ENCODE measurements around the gene TMEM80.

TMEM80 gene

DNA sequence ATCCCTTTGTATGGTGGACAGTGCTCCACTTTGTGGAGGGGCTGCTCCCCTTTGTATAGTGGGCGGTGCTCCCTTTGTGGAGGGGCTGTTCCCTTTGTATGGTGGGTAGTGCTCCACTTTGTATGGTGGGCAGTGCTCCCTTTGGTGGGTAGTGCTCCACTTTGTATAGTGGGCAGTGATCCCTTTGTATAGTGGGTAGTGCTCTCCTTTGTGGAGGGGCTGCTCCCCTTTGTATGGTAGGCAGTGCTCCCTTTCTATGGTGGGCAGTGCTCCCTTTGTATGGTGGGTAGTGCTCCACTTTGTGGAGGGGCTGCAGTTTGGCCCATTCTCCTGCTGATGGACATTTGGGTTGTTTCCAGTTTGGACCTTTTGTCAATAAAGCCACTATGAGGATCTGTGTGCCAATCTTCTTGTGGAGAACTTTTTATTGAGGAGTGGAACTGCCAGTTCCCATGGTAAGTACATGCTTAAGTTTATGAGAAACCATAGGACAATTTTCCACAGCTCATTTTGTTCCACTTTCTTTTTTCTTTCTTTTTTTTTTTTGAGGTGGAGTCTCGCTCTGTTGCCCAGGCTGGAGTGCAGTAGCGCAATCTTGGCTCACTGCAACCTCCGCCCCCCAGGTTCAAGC is 47.1 kb downstream of the TMEM80 start:
- no peak for DNase-seq (ENCODE audit: low read depth in 2 of 2)

- DNase-seq (ENCODE audit: low read depth in 2 of 2): no peak
Measured at GRCh38 chr11:745428-745827, 49.8 kb downstream of the TMEM80 start.

GRCh38 chr11:746289-747157 is 50.9 kb downstream of the TMEM80 start:
- DNase-seq (ENCODE audit: low read depth in 2 of 2): no peak

DNA sequence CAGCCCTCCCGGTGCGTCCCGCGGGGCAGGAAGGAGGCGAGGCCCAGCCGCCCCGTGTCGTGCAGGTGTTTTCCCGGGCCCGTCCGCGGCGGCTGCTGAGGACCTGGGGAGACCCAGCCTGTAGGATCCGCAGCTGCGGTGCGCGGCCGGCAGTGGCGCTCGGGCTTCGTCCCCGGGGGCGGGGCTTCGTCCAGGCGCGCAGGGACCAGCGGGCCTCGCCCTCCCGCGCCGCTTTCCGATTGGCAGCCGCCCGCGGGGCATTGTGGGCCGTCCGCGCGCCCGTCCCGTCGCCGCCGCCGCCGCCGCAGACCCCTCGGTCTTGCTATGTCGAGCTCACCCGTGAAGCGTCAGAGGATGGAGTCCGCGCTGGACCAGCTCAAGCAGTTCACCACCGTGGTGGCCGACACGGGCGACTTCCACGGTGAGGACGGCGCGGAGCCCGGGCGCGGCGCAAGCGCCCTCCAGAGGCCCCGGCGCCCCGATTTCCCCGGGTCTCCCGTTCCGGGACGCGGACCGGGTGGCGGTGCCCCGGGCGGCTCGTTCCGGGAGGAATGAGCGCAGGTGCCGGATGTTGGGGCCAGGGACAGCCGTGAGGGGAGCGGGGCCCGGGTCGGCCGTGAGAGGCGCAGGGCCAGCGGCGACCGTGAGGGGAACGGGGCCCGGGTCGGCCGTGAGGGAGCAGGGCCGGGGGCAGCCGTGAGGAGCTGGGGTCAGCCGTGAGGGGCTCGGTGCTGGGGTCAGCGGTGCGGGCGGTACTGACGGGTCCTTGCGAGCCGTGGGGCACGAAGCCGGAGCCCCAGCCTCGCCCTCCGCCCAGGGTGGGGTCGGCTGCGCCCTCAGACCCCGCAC is 51.8 kb downstream of the TMEM80 start, which contains the start of gene TALDO1:
TSS of gene TALDO1 (plus strand) at position 307 of the 849 bp plus-strand sequence. CDS start at position 325, 18 bp downstream.
- DNase-seq (ENCODE audit: low read depth in 2 of 2): peak; percentile 45 to 55

GRCh38 chr11:748007-748359 is 52.4 kb downstream of the TMEM80 start:
- DNase-seq (ENCODE audit: low read depth in 2 of 2): no peak

GRCh38 chr11:749731-750130 is 54.1 kb downstream of the TMEM80 start:
- no peak for DNase-seq (ENCODE audit: low read depth in 2 of 2)

Data from fibroblast of skin of left biceps (primary cell).